ENCODE results near the gene OLIG1. TPM values are rescaled to one million over a fixed set of nuclear protein-coding genes. Genes with fewer than 3 reads are reported as not detected.

OLIG1 gene
- total and polyA plus RNA-seq, 2 of the 13 experiments (the other 11 are each of a cell fraction or from before 2014, with no cell fraction given): not detected

DNA sequence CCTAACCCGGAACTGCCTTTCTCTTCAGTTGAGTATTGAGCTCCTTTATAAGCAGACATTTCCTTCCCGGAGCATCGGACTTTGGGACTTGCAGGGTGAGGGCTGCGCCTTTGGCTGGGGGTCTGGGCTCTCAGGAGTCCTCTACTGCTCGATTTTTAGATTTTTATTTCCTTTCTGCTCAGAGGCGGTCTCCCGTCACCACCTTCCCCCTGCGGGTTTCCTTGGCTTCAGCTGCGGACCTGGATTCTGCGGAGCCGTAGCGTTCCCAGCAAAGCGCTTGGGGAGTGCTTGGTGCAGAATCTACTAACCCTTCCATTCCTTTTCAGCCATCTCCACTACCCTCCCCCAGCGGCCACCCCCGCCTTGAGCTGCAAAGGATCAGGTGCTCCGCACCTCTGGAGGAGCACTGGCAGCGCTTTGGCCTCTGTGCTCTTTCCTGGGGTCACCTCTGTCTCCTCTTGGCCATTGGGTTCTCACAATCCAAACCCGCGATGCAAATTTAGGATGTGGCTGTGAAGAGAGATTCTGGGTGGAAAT, 40.5 kb upstream of the OLIG1 start:
- Histone ChIP-seq H3K27me3 (ENCODE audit: control insufficient read depth in 1 of 2, insufficient read depth in 2 of 2, low read length in 2 of 2) (peaks cover 12 to 88% of the 10 kb centered on the region in 2 experiments; a peak in 4 of 5 replicates), H4K20me1 (ENCODE audit: insufficient read depth, low read length) (no peaks in the 10 kb centered on the region), H3K4me3 (replicated peaks in 1 of 3; ENCODE audit: insufficient read depth in 1 of 3, low read depth in 2 of 3, low read length in 3 of 3) (no peak overlapping the region), H3K4me1 (ENCODE audit: insufficient read depth, low read length) (no peaks in the 10 kb centered on the region), H3K9ac (ENCODE audit: insufficient read depth, low read depth, low read length) (no peak overlapping the region), H3K4me2 (ENCODE audit: low read depth, low read length) (no peak overlapping the region), H3K36me3 (replicated peaks in 1 of 2; ENCODE audit: control insufficient read depth in 1 of 2, insufficient read depth in 2 of 2, low read length in 2 of 2) (no peaks in the 10 kb centered on the region), H3K9me3 (ENCODE audit: low read length) (no peaks in the 10 kb centered on the region), H2AFZ (ENCODE audit: low read length) (no peak overlapping the region), H3K27ac (ENCODE audit: extremely low read length, insufficient read depth, low read length) (no peak overlapping the region), H3K79me2 (ENCODE audit: insufficient read depth, low read length) (no peaks in the 10 kb centered on the region)
- CTCF ChIA-PET (ENCODE audit: low intra/inter-chr PET ratio, low total read pairs): no interaction called here
- DNase-seq (ENCODE audit: low spot score) (no peak), FAIRE-seq (no peak), ATAC-seq (no peak)
- 24% methylated on average over 16 of the region's 19 CpGs for WGBS (ENCODE audit: low lambda C conversion rate)
- in situ Hi-C loops (cut with HindIII; ENCODE audit: extremely low pct_ligation_motif_present, low pct_unique_long_range_greater_than_20kb): no loop called here
- BruUV-seq (replicated peaks): no TSS peak
- intact Hi-C loops (cut with micrococcal nuclease; ENCODE audit: unreplicated experiment): no loop called here
- POLR2A ChIA-PET: no interaction called here
- TF ChIP-seq ZNF264 (CRISPR knock-in tag; IDR thresholded peaks at IDR 0.05): no peak
- TF ChIP-seq, protein P1, sequence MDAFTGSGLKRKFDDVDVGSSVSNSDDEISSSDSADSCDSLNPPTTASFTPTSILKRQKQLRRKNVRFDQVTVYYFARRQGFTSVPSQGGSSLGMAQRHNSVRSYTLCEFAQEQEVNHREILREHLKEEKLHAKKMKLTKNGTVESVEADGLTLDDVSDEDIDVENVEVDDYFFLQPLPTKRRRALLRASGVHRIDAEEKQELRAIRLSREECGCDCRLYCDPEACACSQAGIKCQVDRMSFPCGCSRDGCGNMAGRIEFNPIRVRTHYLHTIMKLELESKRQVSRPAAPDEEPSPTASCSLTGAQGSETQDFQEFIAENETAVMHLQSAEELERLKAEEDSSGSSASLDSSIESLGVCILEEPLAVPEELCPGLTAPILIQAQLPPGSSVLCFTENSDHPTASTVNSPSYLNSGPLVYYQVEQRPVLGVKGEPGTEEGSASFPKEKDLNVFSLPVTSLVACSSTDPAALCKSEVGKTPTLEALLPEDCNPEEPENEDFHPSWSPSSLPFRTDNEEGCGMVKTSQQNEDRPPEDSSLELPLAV (CRISPR knock-in tag; conservative IDR thresholded peaks at IDR 0.05; ENCODE audit: low read depth): no peak
- no peak for TF ChIP-seq NCOA1 (CRISPR knock-in tag; IDR thresholded peaks at IDR 0.05)
- no peak for TF ChIP-seq JUN (CRISPR knock-in tag; IDR thresholded peaks at IDR 0.05)
- no peak for TF ChIP-seq ZFY (CRISPR knock-in tag; IDR thresholded peaks at IDR 0.05)
- no peak for TF ChIP-seq ZNF44 (CRISPR knock-in tag; IDR thresholded peaks at IDR 0.05)
- TF ChIP-seq HIVEP1 (CRISPR knock-in tag; IDR thresholded peaks at IDR 0.05): no peak
- TF ChIP-seq, protein P2, sequence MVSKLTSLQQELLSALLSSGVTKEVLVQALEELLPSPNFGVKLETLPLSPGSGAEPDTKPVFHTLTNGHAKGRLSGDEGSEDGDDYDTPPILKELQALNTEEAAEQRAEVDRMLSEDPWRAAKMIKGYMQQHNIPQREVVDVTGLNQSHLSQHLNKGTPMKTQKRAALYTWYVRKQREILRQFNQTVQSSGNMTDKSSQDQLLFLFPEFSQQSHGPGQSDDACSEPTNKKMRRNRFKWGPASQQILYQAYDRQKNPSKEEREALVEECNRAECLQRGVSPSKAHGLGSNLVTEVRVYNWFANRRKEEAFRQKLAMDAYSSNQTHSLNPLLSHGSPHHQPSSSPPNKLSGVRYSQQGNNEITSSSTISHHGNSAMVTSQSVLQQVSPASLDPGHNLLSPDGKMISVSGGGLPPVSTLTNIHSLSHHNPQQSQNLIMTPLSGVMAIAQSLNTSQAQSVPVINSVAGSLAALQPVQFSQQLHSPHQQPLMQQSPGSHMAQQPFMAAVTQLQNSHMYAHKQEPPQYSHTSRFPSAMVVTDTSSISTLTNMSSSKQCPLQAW (CRISPR knock-in tag; IDR thresholded peaks at IDR 0.05): no peak
- no peak for TF ChIP-seq ZNF619 (CRISPR knock-in tag; IDR thresholded peaks at IDR 0.05)
- no peak for TF ChIP-seq ZNF850 (CRISPR knock-in tag; conservative IDR thresholded peaks at IDR 0.05)
- TF ChIP-seq, protein P3, sequence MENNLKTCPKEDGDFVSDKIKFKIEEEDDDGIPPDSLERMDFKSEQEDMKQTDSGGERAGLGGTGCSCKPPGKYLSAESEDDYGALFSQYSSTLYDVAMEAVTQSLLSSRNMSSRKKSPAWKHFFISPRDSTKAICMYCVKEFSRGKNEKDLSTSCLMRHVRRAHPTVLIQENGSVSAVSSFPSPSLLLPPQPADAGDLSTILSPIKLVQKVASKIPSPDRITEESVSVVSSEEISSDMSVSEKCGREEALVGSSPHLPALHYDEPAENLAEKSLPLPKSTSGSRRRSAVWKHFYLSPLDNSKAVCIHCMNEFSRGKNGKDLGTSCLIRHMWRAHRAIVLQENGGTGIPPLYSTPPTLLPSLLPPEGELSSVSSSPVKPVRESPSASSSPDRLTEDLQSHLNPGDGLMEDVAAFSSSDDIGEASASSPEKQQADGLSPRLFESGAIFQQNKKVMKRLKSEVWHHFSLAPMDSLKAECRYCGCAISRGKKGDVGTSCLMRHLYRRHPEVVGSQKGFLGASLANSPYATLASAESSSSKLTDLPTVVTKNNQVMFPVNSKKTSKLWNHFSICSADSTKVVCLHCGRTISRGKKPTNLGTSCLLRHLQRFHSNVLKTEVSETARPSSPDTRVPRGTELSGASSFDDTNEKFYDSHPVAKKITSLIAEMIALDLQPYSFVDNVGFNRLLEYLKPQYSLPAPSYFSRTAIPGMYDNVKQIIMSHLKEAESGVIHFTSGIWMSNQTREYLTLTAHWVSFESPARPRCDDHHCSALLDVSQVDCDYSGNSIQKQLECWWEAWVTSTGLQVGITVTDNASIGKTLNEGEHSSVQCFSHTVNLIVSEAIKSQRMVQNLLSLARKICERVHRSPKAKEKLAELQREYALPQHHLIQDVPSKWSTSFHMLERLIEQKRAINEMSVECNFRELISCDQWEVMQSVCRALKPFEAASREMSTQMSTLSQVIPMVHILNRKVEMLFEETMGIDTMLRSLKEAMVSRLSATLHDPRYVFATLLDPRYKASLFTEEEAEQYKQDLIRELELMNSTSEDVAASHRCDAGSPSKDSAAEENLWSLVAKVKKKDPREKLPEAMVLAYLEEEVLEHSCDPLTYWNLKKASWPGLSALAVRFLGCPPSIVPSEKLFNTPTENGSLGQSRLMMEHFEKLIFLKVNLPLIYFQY (CRISPR knock-in tag; IDR thresholded peaks at IDR 0.05; ENCODE audit: borderline replicate concordance): no peak
- no peak for TF ChIP-seq ZFP36 (IDR thresholded peaks at IDR 0.05; ENCODE audit: borderline replicate concordance, low read depth, low read length, partially characterized antibody)
- TF ChIP-seq, protein P4, sequence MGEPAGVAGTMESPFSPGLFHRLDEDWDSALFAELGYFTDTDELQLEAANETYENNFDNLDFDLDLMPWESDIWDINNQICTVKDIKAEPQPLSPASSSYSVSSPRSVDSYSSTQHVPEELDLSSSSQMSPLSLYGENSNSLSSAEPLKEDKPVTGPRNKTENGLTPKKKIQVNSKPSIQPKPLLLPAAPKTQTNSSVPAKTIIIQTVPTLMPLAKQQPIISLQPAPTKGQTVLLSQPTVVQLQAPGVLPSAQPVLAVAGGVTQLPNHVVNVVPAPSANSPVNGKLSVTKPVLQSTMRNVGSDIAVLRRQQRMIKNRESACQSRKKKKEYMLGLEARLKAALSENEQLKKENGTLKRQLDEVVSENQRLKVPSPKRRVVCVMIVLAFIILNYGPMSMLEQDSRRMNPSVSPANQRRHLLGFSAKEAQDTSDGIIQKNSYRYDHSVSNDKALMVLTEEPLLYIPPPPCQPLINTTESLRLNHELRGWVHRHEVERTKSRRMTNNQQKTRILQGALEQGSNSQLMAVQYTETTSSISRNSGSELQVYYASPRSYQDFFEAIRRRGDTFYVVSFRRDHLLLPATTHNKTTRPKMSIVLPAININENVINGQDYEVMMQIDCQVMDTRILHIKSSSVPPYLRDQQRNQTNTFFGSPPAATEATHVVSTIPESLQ (CRISPR knock-in tag; conservative IDR thresholded peaks at IDR 0.05): no peak
- TF ChIP-seq FOXO1 (CRISPR knock-in tag; IDR thresholded peaks at IDR 0.05): no peak
- no peak for TF ChIP-seq ZNF136 (CRISPR knock-in tag; IDR thresholded peaks at IDR 0.05; ENCODE audit: low read depth)

All from HepG2 (cell line).